HG02970 (cell line): ENCODE measurements around the gene TECTB.

Experiments
- ATAC-seq: cut with Tn5 transposase; IDR thresholded peaks from one replicate; pipeline ENCODE4 v1.9.1; 2021; ENCODE audit warnings: mild to moderate bottlenecking, moderate library complexity, moderate number of reproducible peaks; ENCODE audit not compliant: unreplicated experiment, low FRiP score

Gene TECTB

GRCh38 chr10:112344261-112344660, 61.1 kb downstream of the TECTB start:
- ATAC-seq, result no peak

- ATAC-seq, result no peak
These were observed 62.0 kb downstream of the TECTB start for GRCh38 chr10:112345202-112345601.

GRCh38 chr10:112345743-112346142, 62.5 kb downstream of the TECTB start:
- no peak for ATAC-seq

GRCh38 chr10:112346774-112347173, 63.6 kb downstream of the TECTB start:
- no peak for ATAC-seq

GRCh38 chr10:112347709-112348671, 64.8 kb downstream of the TECTB start:
- no peak for ATAC-seq

GRCh38 chr10:112348759-112349158, 65.6 kb downstream of the TECTB start:
- no peak for ATAC-seq

GRCh38 chr10:112349521-112350085, 66.4 kb downstream of the TECTB start:
- ATAC-seq, result no peak

GRCh38 chr10:112351146-112351545, 67.9 kb downstream of the TECTB start:
- no peak for ATAC-seq

GRCh38 chr10:112352044-112352443, 68.8 kb downstream of the TECTB start:
- no peak for ATAC-seq

- no peak for ATAC-seq
These were observed 69.8 kb downstream of the TECTB start for GRCh38 chr10:112353046-112353445.
